HepG2 (cell line): ENCODE measurements around the gene GMCL2. TPM values are rescaled to one million over a fixed set of nuclear protein-coding genes. Genes with fewer than 3 reads are reported as not detected.

Source experiments
- ARID3A ChIP-seq: IDR thresholded peaks from 2 replicates; pipeline ENCODE4 v1.6.1; 2012; ENCODE audit warnings: low read depth, low read length, improper control_type of control experiment
- CHCHD3 ChIP-seq: sonication (generic); formaldehyde crosslinking; IDR thresholded peaks from 2 replicates; pipeline ENCODE4 v1.8.0; 2022; ENCODE audit warnings: mild to moderate bottlenecking, missing genetic modification reagents, moderate library complexity
- DZIP1 ChIP-seq: sonication (generic); formaldehyde crosslinking; IDR thresholded peaks from 2 replicates; pipeline ENCODE4 v1.5.0; 2020; ENCODE audit warnings: mild to moderate bottlenecking, missing genetic modification reagents
- HDAC2 ChIP-seq: sonication (generic); formaldehyde crosslinking; IDR thresholded peaks from 2 replicates; pipeline ENCODE4 v1.4.0; 2020; ENCODE audit warnings: missing genetic modification reagents
- HMG20B ChIP-seq: conservative IDR thresholded peaks from 2 replicates; pipeline ENCODE4 v1.6.1; 2016; ENCODE audit warnings: missing genetic modification reagents, missing compliant biosample characterization
- KDM3A ChIP-seq: IDR thresholded peaks from 2 replicates; pipeline ENCODE4 v1.6.1; 2018; ENCODE audit warnings: low read depth, missing compliant biosample characterization
- MIER3 ChIP-seq: IDR thresholded peaks from 2 replicates; pipeline ENCODE4 v1.6.1; 2016; ENCODE audit warnings: missing compliant biosample characterization, borderline replicate concordance
- MTA1 ChIP-seq: sonication (generic); formaldehyde crosslinking; IDR thresholded peaks from 2 replicates; pipeline ENCODE4 v1.4.0; 2020; ENCODE audit warnings: missing genetic modification reagents, mild to moderate bottlenecking, borderline replicate concordance
- MYNN ChIP-seq: sonication (generic); formaldehyde crosslinking; IDR thresholded peaks from 2 replicates; pipeline ENCODE4 v1.4.0; 2020; ENCODE audit warnings: mild to moderate bottlenecking, low read depth, missing genetic modification reagents
- PRDM15 ChIP-seq: sonication (generic); formaldehyde crosslinking; IDR thresholded peaks from 2 replicates; pipeline ENCODE4 v1.4.0; 2020; ENCODE audit warnings: missing genetic modification reagents
- PRDM4 ChIP-seq: sonication (generic); formaldehyde crosslinking; IDR thresholded peaks from 2 replicates; pipeline ENCODE4 v1.9.0; 2021; ENCODE audit warnings: missing genetic modification reagents, borderline replicate concordance
- THAP11 ChIP-seq: IDR thresholded peaks from 2 replicates; pipeline ENCODE4 v1.6.1; 2016; ENCODE audit warnings: missing biosample characterization, missing genetic modification reagents
- ZBTB46 ChIP-seq: sonication (generic); formaldehyde crosslinking; IDR thresholded peaks from 2 replicates; pipeline ENCODE4 v1.4.0; 2020; ENCODE audit warnings: mild to moderate bottlenecking, missing genetic modification reagents, borderline replicate concordance
- ZNF251 ChIP-seq: sonication (generic); formaldehyde crosslinking; IDR thresholded peaks from 2 replicates; pipeline ENCODE4 v1.9.0; 2021; ENCODE audit warnings: mild to moderate bottlenecking, missing genetic modification reagents
- ZNF546 ChIP-seq: sonication (generic); formaldehyde crosslinking; conservative IDR thresholded peaks from 2 replicates; pipeline ENCODE4 v1.8.1; 2023; ENCODE audit warnings: mild to moderate bottlenecking, missing genetic modification reagents
- ZNF674 ChIP-seq: sonication (generic); formaldehyde crosslinking; IDR thresholded peaks from 2 replicates; pipeline ENCODE4 v1.5.0; 2020; ENCODE audit warnings: low read depth, mild to moderate bottlenecking, missing genetic modification reagents
- polyA plus RNA-seq, 8 experiments: library from polyadenylated mRNA; depleted of rRNA in 3 of 8; stranded (reverse) in 7 of 8; unstranded in 1 of 8; fragments of >200 nt; fragmentation: Illumina TruSeq in 4 of 8; extraction: Trizol in 4 of 8; gene quantifications; 2 replicates each; pipeline versions ENCODE4 v1.2.1 to v1.2.3, GENCODE V29; 2011 to 2016; ENCODE audit warnings: low read depth in 4 of 8, missing spikeins in 1 of 8, mixed read lengths in 1 of 8; ENCODE audit not compliant: insufficient read depth in 1 of 8
- total RNA-seq, 5 experiments: library from RNA; depleted of rRNA; stranded (reverse); fragments of >200 nt; fragmentation: Illumina TruSeq; extraction: Trizol; gene quantifications; 2 replicates each; pipeline ENCODE4 v1.2.3, GENCODE V29; 2016; ENCODE audit warnings: low read depth in 1 of 5

The GMCL2 gene
- total and polyA plus RNA-seq, 2 of the 13 experiments (the other 11 are each of a cell fraction or from before 2014, with no cell fraction given) = 0.03 TPM; not detected in 1

- TF ChIP-seq ZBTB46 (CRISPR knock-in tag) (0 out of 2 replicates have a peak, but pooled peaks have one; percentile 65), PRDM15 (CRISPR knock-in tag) (peak; percentile 61; the same call in 1 of the 2 replicates), ZNF251 (CRISPR knock-in tag) (peak; percentile 87; the same call in 1 of the 2 replicates), HMG20B (CRISPR knock-in tag) (peak; percentile 57), DZIP1 (peak; percentile 89), ARID3A (no peak), ZNF546 (CRISPR knock-in tag) (no peak), MTA1 (CRISPR knock-in tag) (no peak), MYNN (CRISPR knock-in tag) (no peak), CHCHD3 (CRISPR knock-in tag) (no peak), ZNF674 (no peak), PRDM4 (CRISPR knock-in tag) (no peak), KDM3A (0 out of 2 replicates have a peak, but pooled peaks have one; percentile 50), THAP11 (CRISPR knock-in tag) (peak; percentile 86), HDAC2 (peak; percentile 67), MIER3 (CRISPR knock-in tag) (peak; percentile 83)
Measured at GRCh38 chr5:178204182-178204934, 17.2 kb upstream of the GMCL2 start, which contains the start of gene HNRNPAB (continued).
